ENCODE results near the gene FOXE3.

The FOXE3 gene

GRCh38 chr1:47438165-47439016 is 22.3 kb downstream of the FOXE3 start:
- DNase-seq (ENCODE audit: low spot score), result no peak
- Histone ChIP-seq H3K27ac (peak overlapping the region; percentile 84 to 92), H3K4me3 (peak overlapping the region; percentile 85)
- TF ChIP-seq, protein P1, sequence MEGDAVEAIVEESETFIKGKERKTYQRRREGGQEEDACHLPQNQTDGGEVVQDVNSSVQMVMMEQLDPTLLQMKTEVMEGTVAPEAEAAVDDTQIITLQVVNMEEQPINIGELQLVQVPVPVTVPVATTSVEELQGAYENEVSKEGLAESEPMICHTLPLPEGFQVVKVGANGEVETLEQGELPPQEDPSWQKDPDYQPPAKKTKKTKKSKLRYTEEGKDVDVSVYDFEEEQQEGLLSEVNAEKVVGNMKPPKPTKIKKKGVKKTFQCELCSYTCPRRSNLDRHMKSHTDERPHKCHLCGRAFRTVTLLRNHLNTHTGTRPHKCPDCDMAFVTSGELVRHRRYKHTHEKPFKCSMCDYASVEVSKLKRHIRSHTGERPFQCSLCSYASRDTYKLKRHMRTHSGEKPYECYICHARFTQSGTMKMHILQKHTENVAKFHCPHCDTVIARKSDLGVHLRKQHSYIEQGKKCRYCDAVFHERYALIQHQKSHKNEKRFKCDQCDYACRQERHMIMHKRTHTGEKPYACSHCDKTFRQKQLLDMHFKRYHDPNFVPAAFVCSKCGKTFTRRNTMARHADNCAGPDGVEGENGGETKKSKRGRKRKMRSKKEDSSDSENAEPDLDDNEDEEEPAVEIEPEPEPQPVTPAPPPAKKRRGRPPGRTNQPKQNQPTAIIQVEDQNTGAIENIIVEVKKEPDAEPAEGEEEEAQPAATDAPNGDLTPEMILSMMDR (IDR thresholded peaks at IDR 0.05), result no peak

DNA sequence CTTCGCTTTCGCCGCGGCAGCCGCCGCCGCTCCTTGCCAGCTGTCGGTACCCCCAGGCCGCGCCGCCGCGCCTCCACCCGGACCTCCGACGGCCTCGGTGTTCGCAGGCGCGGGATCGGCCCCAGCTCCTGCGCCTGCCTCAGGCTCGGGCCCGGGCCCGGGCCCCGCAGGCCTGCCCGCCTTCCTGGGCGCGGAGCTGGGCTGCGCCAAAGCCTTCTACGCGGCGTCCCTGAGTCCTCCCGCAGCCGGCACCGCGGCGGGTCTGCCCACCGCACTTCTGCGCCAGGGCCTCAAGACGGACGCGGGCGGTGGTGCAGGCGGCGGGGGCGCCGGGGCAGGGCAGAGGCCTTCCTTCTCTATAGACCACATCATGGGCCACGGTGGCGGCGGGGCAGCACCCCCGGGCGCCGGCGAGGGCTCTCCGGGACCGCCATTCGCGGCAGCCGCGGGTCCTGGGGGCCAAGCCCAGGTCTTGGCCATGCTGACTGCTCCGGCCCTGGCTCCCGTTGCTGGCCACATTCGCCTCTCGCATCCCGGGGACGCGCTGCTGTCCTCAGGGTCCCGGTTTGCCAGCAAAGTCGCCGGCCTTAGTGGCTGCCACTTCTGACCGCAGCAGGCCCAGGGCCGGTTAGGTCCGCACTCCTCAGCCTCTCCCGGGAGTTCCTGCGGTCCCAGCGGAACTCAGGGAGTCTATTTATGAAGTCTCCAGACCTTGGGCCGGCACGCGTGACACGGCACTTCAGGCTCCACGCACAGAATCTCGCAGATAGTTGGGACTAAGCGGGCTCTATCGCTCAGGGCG is 23.1 kb downstream of the FOXE3 start:
- H3K4me3 ChIP-seq, result peak overlapping the region; percentile 85
- TF ChIP-seq, protein P1 (IDR thresholded peaks at IDR 0.05), result no peak
- H3K27ac ChIP-seq, result peak overlapping the region in 1 of 2 donors; percentile 92
- no peak for DNase-seq (ENCODE audit: low spot score)

GRCh38 chr1:47439819-47440598 is 23.9 kb downstream of the FOXE3 start:
- Histone ChIP-seq H3K27ac (no peak overlapping the region), H3K4me3 (no peak overlapping the region)
- no peak for DNase-seq (ENCODE audit: low spot score)
- TF ChIP-seq, protein P1 (IDR thresholded peaks at IDR 0.05), result no peak

- no peak overlapping the region for H3K27ac ChIP-seq
Observed at GRCh38 chr1:47440599-47441081, 24.6 kb downstream of the FOXE3 start.

GRCh38 chr1:47441450-47442106 is 25.5 kb downstream of the FOXE3 start:
- TF ChIP-seq, protein P1 (IDR thresholded peaks at IDR 0.05), result no peak
- no peak overlapping the region for H3K4me3 ChIP-seq
- DNase-seq (ENCODE audit: low spot score), result no peak
- H3K27ac ChIP-seq, result no peak overlapping the region

More at GRCh38 chr1:47440599-47441081, 24.6 kb downstream of the FOXE3 start:
- TF ChIP-seq, protein P1 (IDR thresholded peaks at IDR 0.05), result no peak
- H3K4me3 ChIP-seq, result no peak overlapping the region
- DNase-seq (ENCODE audit: low spot score), result no peak

DNA sequence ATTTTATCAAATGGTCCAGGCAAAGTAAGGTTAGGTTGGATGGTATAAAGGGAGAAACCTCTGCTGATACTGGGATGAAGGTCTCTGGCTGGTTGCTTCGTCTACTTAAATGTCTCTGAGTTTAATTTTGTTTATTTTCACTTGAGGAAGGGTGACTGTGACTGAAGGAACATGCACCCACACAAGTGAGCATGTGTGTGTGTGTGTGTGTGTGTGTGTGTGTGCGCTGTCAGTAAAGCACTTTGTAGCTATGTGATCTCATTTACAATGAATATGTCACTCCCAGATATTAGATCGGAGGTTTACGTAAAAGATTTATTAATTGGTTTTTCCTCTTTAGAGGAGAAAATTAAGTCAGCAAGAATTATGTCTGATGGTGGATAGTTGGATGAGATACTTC is 26.1 kb downstream of the FOXE3 start:
- TF ChIP-seq, protein P1 (IDR thresholded peaks at IDR 0.05), result no peak
- Histone ChIP-seq H3K4me3 (no peak overlapping the region), H3K27ac (no peak overlapping the region)
- no peak for DNase-seq (ENCODE audit: low spot score)
